EH (cell line): ENCODE results near the gene AQP9.
A peak's percentile ranks its signal among the peaks of the same experiment; 100 is the strongest.

Source experiments
- DNase-seq: peaks from one replicate; pipeline ENCODE4 v3.0.0-alpha.2; 2015; ENCODE audit warnings: low read depth

Gene AQP9

GRCh38 chr15:58139989-58140522, 1.9 kb downstream of the AQP9 start:
- DNase-seq = no peak

GRCh38 chr15:58141894-58142293, 3.7 kb downstream of the AQP9 start:
- no peak for DNase-seq

GRCh38 chr15:58142827-58143461, 4.8 kb downstream of the AQP9 start:
- no peak for DNase-seq

- no peak for DNase-seq
Observed at GRCh38 chr15:58145606-58146005, 7.4 kb downstream of the AQP9 start.

- no peak for DNase-seq
Observed at GRCh38 chr15:58146211-58146610, 8.0 kb downstream of the AQP9 start.

- DNase-seq = no peak
Observed at GRCh38 chr15:58146749-58147148, 8.6 kb downstream of the AQP9 start.

GRCh38 chr15:58147171-58147611, 9.0 kb downstream of the AQP9 start:
- no peak for DNase-seq

- no peak for DNase-seq
Observed at GRCh38 chr15:58148120-58148519, 9.9 kb downstream of the AQP9 start.

- no peak for DNase-seq
Observed at GRCh38 chr15:58148633-58149445, 10.7 kb downstream of the AQP9 start.

- no peak for DNase-seq
Observed at GRCh38 chr15:58154769-58155168, 16.6 kb downstream of the AQP9 start.

GRCh38 chr15:58159827-58160386, 21.7 kb downstream of the AQP9 start:
- DNase-seq = no peak

- no peak for DNase-seq
Observed at GRCh38 chr15:58161436-58161930, 23.3 kb downstream of the AQP9 start.

GRCh38 chr15:58163985-58164384, 25.8 kb downstream of the AQP9 start:
- DNase-seq = no peak

GRCh38 chr15:58164926-58165325, 26.7 kb downstream of the AQP9 start:
- no peak for DNase-seq

GRCh38 chr15:58165661-58166060, 27.5 kb downstream of the AQP9 start:
- DNase-seq = peak; percentile 23

GRCh38 chr15:58167095-58167691, 29.0 kb downstream of the AQP9 start:
- no peak for DNase-seq

GRCh38 chr15:58169934-58170333, 31.8 kb downstream of the AQP9 start:
- no peak for DNase-seq

- DNase-seq = no peak
Observed at GRCh38 chr15:58171476-58172061, 33.4 kb downstream of the AQP9 start.

GRCh38 chr15:58174709-58175108, 36.5 kb downstream of the AQP9 start:
- DNase-seq = no peak

- DNase-seq = no peak
Observed at GRCh38 chr15:58175955-58176354, 37.8 kb downstream of the AQP9 start.

GRCh38 chr15:58178668-58179067, 40.5 kb downstream of the AQP9 start:
- DNase-seq = no peak

- DNase-seq = peak; percentile 27
Observed at GRCh38 chr15:58179206-58179605, 41.0 kb downstream of the AQP9 start.
